Keratinocyte (primary cell): ENCODE data around the gene MAP2K5. TPM values are rescaled to one million over a fixed set of nuclear protein-coding genes. Genes with fewer than 3 reads are reported as not detected.
"Not testable (repeated sequence)": the region's sequence is repeated elsewhere in the genome, so short reads cannot be mapped to it uniquely, and the experiment has no call there.

Experiments used
- DNase-seq: peaks from one replicate; pipeline ENCODE4 v3.0.0-alpha.2; 2011; ENCODE audit warnings: low read depth, missing footprints, low spot score
- FAIRE-seq: peaks from 2 replicates; lab custom pipeline; 2011; peaks lifted over from hg19 to GRCh38; lab: Jason Lieb, UNC
- H2AFZ ChIP-seq: 2 replicates; pipeline ENCODE4 v1.6.0; 2012; ENCODE audit warnings: low read length, control low read depth, inconsistent platforms; ENCODE audit not compliant: control insufficient read depth
- H3K27ac ChIP-seq: 2 replicates; pipeline ENCODE4 v1.5.1; 2011; ENCODE audit warnings: low read length; ENCODE audit not compliant: control insufficient read depth, insufficient read depth
- H3K27me3 ChIP-seq: 3 replicates; pipeline ENCODE4 v1.6.0; 2011; ENCODE audit warnings: low read length; ENCODE audit not compliant: control insufficient read depth, insufficient read depth; ENCODE audit errors: extremely low read depth
- H3K36me3 ChIP-seq, 2 experiments: 2 replicates in 1 of 2; 3 replicates in 1 of 2; pipeline ENCODE4 v1.5.1; 2011; ENCODE audit warnings: low read length in 2 of 2, mild to moderate bottlenecking in 1 of 2; ENCODE audit not compliant: control insufficient read depth in 2 of 2, insufficient read depth in 2 of 2; ENCODE audit errors: extremely low read depth in 1 of 2
- H3K4me1 ChIP-seq: 3 replicates; pipeline ENCODE4 v1.5.1; 2011; ENCODE audit warnings: low read length; ENCODE audit not compliant: control insufficient read depth, insufficient read depth; ENCODE audit errors: extremely low read depth
- H3K4me2 ChIP-seq: 3 replicates; pipeline ENCODE4 v1.6.0; 2011; ENCODE audit warnings: low read depth, low read length; ENCODE audit not compliant: control insufficient read depth, insufficient read depth; ENCODE audit errors: extremely low read depth
- H3K4me3 ChIP-seq, 3 experiments: fragments of 200-600 bp in 1 of 3; sonication (generic) in 1 of 3; 2 replicates in 2 of 3; 3 replicates in 1 of 3; pipeline ENCODE4 v1.5.1; 2011 to 2016; ENCODE audit warnings: low read length in 3 of 3, mild to moderate bottlenecking in 3 of 3, control low read depth in 2 of 3, inconsistent platforms in 1 of 3, low read depth in 1 of 3, mixed read lengths in 1 of 3, mixed run types in 1 of 3, moderate library complexity in 1 of 3; ENCODE audit not compliant: control insufficient read depth in 2 of 3, insufficient read depth in 2 of 3; ENCODE audit errors: extremely low read depth in 1 of 3
- H3K79me2 ChIP-seq: 2 replicates; pipeline ENCODE4 v1.6.0; 2012; ENCODE audit warnings: low read length; ENCODE audit not compliant: control insufficient read depth, insufficient read depth
- H3K9ac ChIP-seq: 3 replicates; pipeline ENCODE4 v1.6.0; 2011; ENCODE audit warnings: low read length; ENCODE audit not compliant: control insufficient read depth, insufficient read depth; ENCODE audit errors: extremely low read depth
- H3K9me1 ChIP-seq: 3 replicates; pipeline ENCODE4 v1.6.0; 2011; ENCODE audit warnings: low read length; ENCODE audit not compliant: control insufficient read depth, insufficient read depth; ENCODE audit errors: extremely low read depth
- H3K9me3 ChIP-seq: 2 replicates; pipeline ENCODE4 v1.5.1; 2012; ENCODE audit warnings: low read depth, low read length; ENCODE audit not compliant: control insufficient read depth
- H4K20me1 ChIP-seq: 3 replicates; pipeline ENCODE4 v1.6.0; 2011; ENCODE audit warnings: low read length; ENCODE audit not compliant: control insufficient read depth, insufficient read depth; ENCODE audit errors: extremely low read depth
- EZH2 ChIP-seq: IDR thresholded peaks from one replicate; pipeline ENCODE4 v1.6.1; 2012; ENCODE audit warnings: inconsistent platforms, mild to moderate bottlenecking, low read length, moderate library complexity
- dilution Hi-C: fragments of 300-500 bp; cut with MboI; formaldehyde crosslinking; loops from one replicate; pipeline ENCODE4 v1.7.0; 2020; ENCODE audit warnings: low sequenced_read_pairs; ENCODE audit not compliant: extremely low pct_ligation_motif_present
- polyA plus RNA-seq, 5 experiments: library from polyadenylated mRNA; depleted of rRNA in 3 of 5; stranded (reverse) in 3 of 5; stranded (forward) in 1 of 5; unstranded in 1 of 5; fragments of >200 nt; gene quantifications; 1 replicate in 1 of 5; 2 replicates in 3 of 5; 3 replicates in 1 of 5; pipeline versions ENCODE4 v1.2.1 to v1.2.3, GENCODE V29; 2011 to 2012; ENCODE audit warnings: missing spikeins in 2 of 5, low read depth in 1 of 5, low replicate concordance in 1 of 5
- TF ChIP-seq, protein P1 (sequence below), 3 experiments: IDR thresholded peaks in 1 of 3; conservative IDR thresholded peaks in 1 of 3; optimal IDR thresholded peaks in 1 of 3; 2 replicates in 2 of 3; 3 replicates in 1 of 3; pipeline versions ENCODE3 to v1.5.1; 2011; ENCODE audit warnings: low read length in 3 of 3, mild to moderate bottlenecking in 3 of 3, moderate library complexity in 2 of 3, control low read depth in 1 of 3, inconsistent platforms in 1 of 3; ENCODE audit not compliant: insufficient read depth in 2 of 3; ENCODE audit errors: extremely low read depth in 1 of 3

Gene MAP2K5
- polyA plus RNA-seq, 1 donor (not counting 4 experiments of a cell fraction or from before 2014, with no cell fraction given) = 3.6 TPM

DNA sequence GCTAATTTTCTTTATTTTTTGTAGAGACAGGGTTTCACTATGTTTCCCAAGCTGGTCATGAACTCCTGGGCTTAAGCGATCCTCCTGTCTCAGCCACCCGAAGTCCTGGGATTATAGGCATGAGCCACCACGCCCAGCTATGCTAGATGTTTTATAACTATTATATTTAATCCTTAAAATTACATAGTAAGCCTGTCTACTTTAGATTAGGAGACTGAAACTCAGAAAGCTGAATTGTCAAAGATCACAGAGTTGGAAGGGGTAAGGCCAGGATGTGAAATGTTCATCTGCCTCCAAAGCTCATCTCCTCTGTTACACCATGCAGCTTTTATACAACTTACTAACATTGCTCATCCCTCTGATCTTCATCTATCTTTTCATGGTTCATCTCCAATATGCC is 89.8 kb downstream of the MAP2K5 start:
- Histone ChIP-seq H3K36me3 (no peaks in the 10 kb centered on the region), H2AFZ (no peak overlapping the region), H3K9ac (no peak overlapping the region), H3K4me2 (no peak overlapping the region), H3K27ac (no peak overlapping the region), H3K27me3 (no peaks in the 10 kb centered on the region), H3K4me3 (no peak overlapping the region), H3K9me1 (no peaks in the 10 kb centered on the region), H3K79me2 (no peaks in the 10 kb centered on the region), H3K9me3 (no peaks in the 10 kb centered on the region), H3K4me1 (no peaks in the 10 kb centered on the region), H4K20me1 (no peaks in the 10 kb centered on the region)
- DNase-seq (no peak), FAIRE-seq (no peak)
- dilution Hi-C loops = no loop called here
- TF ChIP-seq, protein P1, sequence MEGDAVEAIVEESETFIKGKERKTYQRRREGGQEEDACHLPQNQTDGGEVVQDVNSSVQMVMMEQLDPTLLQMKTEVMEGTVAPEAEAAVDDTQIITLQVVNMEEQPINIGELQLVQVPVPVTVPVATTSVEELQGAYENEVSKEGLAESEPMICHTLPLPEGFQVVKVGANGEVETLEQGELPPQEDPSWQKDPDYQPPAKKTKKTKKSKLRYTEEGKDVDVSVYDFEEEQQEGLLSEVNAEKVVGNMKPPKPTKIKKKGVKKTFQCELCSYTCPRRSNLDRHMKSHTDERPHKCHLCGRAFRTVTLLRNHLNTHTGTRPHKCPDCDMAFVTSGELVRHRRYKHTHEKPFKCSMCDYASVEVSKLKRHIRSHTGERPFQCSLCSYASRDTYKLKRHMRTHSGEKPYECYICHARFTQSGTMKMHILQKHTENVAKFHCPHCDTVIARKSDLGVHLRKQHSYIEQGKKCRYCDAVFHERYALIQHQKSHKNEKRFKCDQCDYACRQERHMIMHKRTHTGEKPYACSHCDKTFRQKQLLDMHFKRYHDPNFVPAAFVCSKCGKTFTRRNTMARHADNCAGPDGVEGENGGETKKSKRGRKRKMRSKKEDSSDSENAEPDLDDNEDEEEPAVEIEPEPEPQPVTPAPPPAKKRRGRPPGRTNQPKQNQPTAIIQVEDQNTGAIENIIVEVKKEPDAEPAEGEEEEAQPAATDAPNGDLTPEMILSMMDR (optimal IDR thresholded peaks at IDR 0.05 in 1 of 3, IDR thresholded peaks at IDR 0.05 in 1 of 3, conservative IDR thresholded peaks at IDR 0.05 in 1 of 3; ENCODE audit: extremely low read depth in 1 of 3, insufficient read depth in 2 of 3, low read length in 3 of 3) = no peak

DNA sequence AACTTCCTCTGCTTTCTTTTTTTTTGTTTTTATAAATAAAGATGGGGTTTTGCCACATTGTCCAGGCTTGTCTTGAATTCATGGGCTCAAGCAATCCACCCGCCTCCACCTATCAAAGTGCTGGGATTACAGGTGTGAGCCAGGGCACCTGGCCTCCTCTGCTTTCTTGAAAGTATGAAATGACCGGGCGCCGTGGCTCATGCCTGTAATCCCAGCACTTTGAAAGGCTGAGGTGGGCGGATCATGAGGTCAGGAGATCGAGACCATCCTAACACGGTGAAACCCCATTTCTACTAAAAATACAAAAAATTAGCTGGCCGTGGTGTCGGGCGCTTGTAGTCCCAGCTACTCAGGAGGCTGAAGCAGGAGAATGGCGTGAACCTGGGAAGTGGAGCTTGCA is 93.4 kb downstream of the MAP2K5 start:
- H3K4me3 ChIP-seq, H3K36me3 ChIP-seq, H3K9ac ChIP-seq, dilution Hi-C loops, DNase-seq, H3K79me2 ChIP-seq, H2AFZ ChIP-seq, H3K9me3 ChIP-seq, H3K27me3 ChIP-seq, H4K20me1 ChIP-seq, H3K27ac ChIP-seq, FAIRE-seq, H3K4me2 ChIP-seq, H3K4me1 ChIP-seq, H3K9me1 ChIP-seq: not testable (repeated sequence)

DNA sequence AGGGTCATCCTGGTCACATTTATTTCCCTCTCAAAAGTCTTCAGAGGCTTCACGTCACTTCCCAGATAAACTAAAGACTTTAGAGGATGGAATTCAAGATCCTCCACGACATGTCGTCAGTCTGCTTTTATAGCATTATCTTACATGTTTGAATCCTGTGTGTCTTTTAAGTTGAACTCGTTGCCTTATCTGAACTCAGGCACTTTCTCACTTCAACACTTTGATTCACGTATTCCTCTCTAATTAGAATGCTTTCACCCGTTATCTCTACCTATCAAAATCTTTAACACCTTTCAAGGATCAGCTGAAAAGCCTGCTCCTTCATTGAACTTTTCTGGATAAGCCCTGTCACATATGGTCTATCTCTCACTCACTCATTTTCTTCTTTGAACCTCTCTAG is 97.1 kb downstream of the MAP2K5 start:
- no peaks in the 10 kb centered on the region for H3K4me1 ChIP-seq
- H3K27me3 ChIP-seq = no peaks in the 10 kb centered on the region
- H3K9ac ChIP-seq = no peak overlapping the region
- H3K4me2 ChIP-seq = no peak overlapping the region
- H2AFZ ChIP-seq = no peak overlapping the region
- dilution Hi-C loops = no loop called here
- no peak overlapping the region for H3K4me3 ChIP-seq
- H3K9me3 ChIP-seq = no peaks in the 10 kb centered on the region
- DNase-seq (no peak), FAIRE-seq (no peak)
- TF ChIP-seq EZH2 = no peak
- TF ChIP-seq, protein P1 (optimal IDR thresholded peaks at IDR 0.05 in 1 of 3, IDR thresholded peaks at IDR 0.05 in 1 of 3, conservative IDR thresholded peaks at IDR 0.05 in 1 of 3; ENCODE audit: extremely low read depth in 1 of 3, insufficient read depth in 2 of 3, low read length in 3 of 3) = no peak
- no peaks in the 10 kb centered on the region for H4K20me1 ChIP-seq
- no peak overlapping the region for H3K27ac ChIP-seq
- H3K79me2 ChIP-seq = no peaks in the 10 kb centered on the region
- H3K36me3 ChIP-seq = no peaks in the 10 kb centered on the region
- H3K9me1 ChIP-seq = no peaks in the 10 kb centered on the region
